ENCODE measurements around the gene ZNF45. TPM values are rescaled to one million over a fixed set of nuclear protein-coding genes. Genes with fewer than 3 reads are reported as not detected.

ZNF45 gene
- polyA plus RNA-seq, 1 donor from 2014 or later, result 17.5 TPM

- H3K4me3 ChIP-seq (ENCODE audit: low read length), result no peak within 1 kb of the TSS
- no peaks in the 10 kb centered on the region for H4K20me1 ChIP-seq (ENCODE audit: insufficient read depth)
- no peak within 1 kb of the TSS for H3K4me2 ChIP-seq (ENCODE audit: low read length)
- peaks cover 5% of the 10 kb centered on the region for H3K9me3 ChIP-seq (ENCODE audit: low read length)
- TF ChIP-seq TAF1 (IDR thresholded peaks at IDR 0.05; ENCODE audit: low read depth) (no peak), SMC3 (conservative IDR thresholded peaks at IDR 0.05; ENCODE audit: poor library complexity) (no peak), EZH2 (IDR thresholded peaks at IDR 0.05; ENCODE audit: borderline replicate concordance, insufficient read depth, low read length, poor library complexity, severe bottlenecking) (no peak), REST (IDR thresholded peaks at IDR 0.05; ENCODE audit: borderline replicate concordance) (no peak), CTCF (IDR thresholded peaks at IDR 0.05; ENCODE audit: poor library complexity, severe bottlenecking) (no peak), RAD21 (conservative IDR thresholded peaks at IDR 0.05) (no peak), POLR2AphosphoS5 (IDR thresholded peaks at IDR 0.05) (no peak), MXI1 (conservative IDR thresholded peaks at IDR 0.05; ENCODE audit: poor library complexity, severe bottlenecking) (no peak), EP300 (conservative IDR thresholded peaks at IDR 0.05; ENCODE audit: poor library complexity, severe bottlenecking) (no peak)
- H3K9ac ChIP-seq (ENCODE audit: low read length), result no peak within 1 kb of the TSS
- H2AFZ ChIP-seq (ENCODE audit: low read depth, low read length), result no peak within 1 kb of the TSS
- H3F3A ChIP-seq (ENCODE audit: insufficient read depth, low read length, poor library complexity, severe bottlenecking), result no peaks in the 10 kb centered on the region
- no peaks in the 10 kb centered on the region for H3K27me3 ChIP-seq (ENCODE audit: insufficient read depth, low read depth, low read length)
- H3K36me3 ChIP-seq (ENCODE audit: insufficient read depth, low read length), result peaks cover 4% of the 10 kb centered on the region
- no peaks in the 10 kb centered on the region for H3K9me2 ChIP-seq (ENCODE audit: insufficient read depth, low read length)
- no peaks in the 10 kb centered on the region for H3K79me2 ChIP-seq (replicated peaks; ENCODE audit: insufficient read depth, low read length)
- H3K27ac ChIP-seq (ENCODE audit: low read length), result no peak within 1 kb of the TSS
Observed at GRCh38 chr19:43883864-43884263, 51.2 kb downstream of the ZNF45 start, which contains the start of gene ZNF404. ZNF404 (minus strand) TSS chr19:43883964.

GRCh38 chr19:43880483-43880882 lies 54.6 kb downstream of the ZNF45 start:
- Histone ChIP-seq H3K27ac (ENCODE audit: low read length) (no peak overlapping the region), H3K9me2 (ENCODE audit: insufficient read depth, low read length) (no peaks in the 10 kb centered on the region), H3K36me3 (ENCODE audit: insufficient read depth, low read length) (peaks cover 4% of the 10 kb centered on the region), H2AFZ (ENCODE audit: low read depth, low read length) (no peak overlapping the region), H3F3A (ENCODE audit: insufficient read depth, low read length, poor library complexity, severe bottlenecking) (no peaks in the 10 kb centered on the region), H3K9me3 (ENCODE audit: low read length) (peaks cover 4% of the 10 kb centered on the region), H4K20me1 (ENCODE audit: insufficient read depth) (no peaks in the 10 kb centered on the region), H3K27me3 (ENCODE audit: insufficient read depth, low read depth, low read length) (no peaks in the 10 kb centered on the region), H3K9ac (ENCODE audit: low read length) (no peak overlapping the region), H3K4me3 (ENCODE audit: low read length) (no peak overlapping the region), H3K4me2 (ENCODE audit: low read length) (no peak overlapping the region), H3K79me2 (replicated peaks; ENCODE audit: insufficient read depth, low read length) (no peaks in the 10 kb centered on the region)
- TF ChIP-seq TAF1 (IDR thresholded peaks at IDR 0.05; ENCODE audit: low read depth) (no peak), REST (IDR thresholded peaks at IDR 0.05; ENCODE audit: borderline replicate concordance) (no peak), MXI1 (conservative IDR thresholded peaks at IDR 0.05; ENCODE audit: poor library complexity, severe bottlenecking) (no peak), EZH2 (IDR thresholded peaks at IDR 0.05; ENCODE audit: borderline replicate concordance, insufficient read depth, low read length, poor library complexity, severe bottlenecking) (no peak), SMC3 (conservative IDR thresholded peaks at IDR 0.05; ENCODE audit: poor library complexity) (no peak), RAD21 (conservative IDR thresholded peaks at IDR 0.05) (no peak), POLR2AphosphoS5 (IDR thresholded peaks at IDR 0.05) (no peak), EP300 (conservative IDR thresholded peaks at IDR 0.05; ENCODE audit: poor library complexity, severe bottlenecking) (no peak), CTCF (IDR thresholded peaks at IDR 0.05; ENCODE audit: poor library complexity, severe bottlenecking) (no peak)

Data from neural cell (in vitro differentiated cells).